ENCODE measurements around the gene PRKCE. TPM values are rescaled to one million over a fixed set of nuclear protein-coding genes. Genes with fewer than 3 reads are reported as not detected.

Gene PRKCE
- total and polyA plus RNA-seq, 11 donors: 4.1 to 22.3 (median 16.2) TPM

- intact Hi-C loops (cut with DNase I): loop anchor here in 2 of 10 donors (5.0 to 10.0 kb wide), 2 partner anchors 86 to 218 kb away; no protein-coding TSS in a partner anchor
- DNase-seq: no peak
- ATAC-seq: peak in 2 of 4 donors; percentile 23 to 35
Observed at GRCh38 chr2:45862843-45863242, 211.4 kb downstream of the PRKCE start.

GRCh38 chr2:45864121-45864520 lies 212.6 kb downstream of the PRKCE start:
- no peak for DNase-seq
- 90 to 97% (median 91%) methylated on average over 4 of the region's 4 CpGs for WGBS, 4 donors
- ATAC-seq: no peak
- Histone ChIP-seq H3K4me1 (peaks cover 4 to 40% (median 16%) of the 10 kb centered on the region in 12 donors), H3K4me3 (no peak overlapping the region), H3K36me3 (no peaks in the 10 kb centered on the region), H3K9me3 (no peaks in the 10 kb centered on the region), H3K27ac (no peak overlapping the region), H3K27me3 (no peaks in the 10 kb centered on the region)
- no peak for TF ChIP-seq CTCF (IDR thresholded peaks at IDR 0.05)
- TF ChIP-seq POLR2A (IDR thresholded peaks at IDR 0.05): no peak
- intact Hi-C loops (cut with DNase I): loop anchor here in 2 of 10 donors (5.0 to 10.0 kb wide), 2 partner anchors 87 to 219 kb away; no protein-coding TSS in a partner anchor

More at GRCh38 chr2:45862843-45863242, 211.4 kb downstream of the PRKCE start:
- H3K4me3 ChIP-seq: no peak overlapping the region
- 72 to 100% (median 92%) methylated on average over 2 of the region's 2 CpGs for WGBS, 4 donors
- H3K36me3 ChIP-seq: no peaks in the 10 kb centered on the region
- TF ChIP-seq POLR2A (IDR thresholded peaks at IDR 0.05): no peak
- TF ChIP-seq CTCF (IDR thresholded peaks at IDR 0.05): no peak
- H3K4me1 ChIP-seq: peaks cover 4 to 44% (median 18%) of the 10 kb centered on the region in 12 donors
- H3K9me3 ChIP-seq: no peaks in the 10 kb centered on the region
- no peak overlapping the region for H3K27ac ChIP-seq
- no peaks in the 10 kb centered on the region for H3K27me3 ChIP-seq

- intact Hi-C loops (cut with DNase I): loop anchor here in 1 of 10 donors (10.0 kb wide), 1 partner anchor 223 kb away; no protein-coding TSS in a partner anchor
- 87 to 95% (median 94%) methylated on average over 3 of the region's 3 CpGs for WGBS, 4 donors
- DNase-seq (no peak), ATAC-seq (no peak)
- Histone ChIP-seq H3K27ac (no peak overlapping the region), H3K4me3 (no peak overlapping the region), H3K9me3 (no peaks in the 10 kb centered on the region), H3K27me3 (no peaks in the 10 kb centered on the region), H3K4me1 (peaks cover 0 to 19% (median 0%) of the 10 kb centered on the region in 12 donors), H3K36me3 (no peaks in the 10 kb centered on the region)
- TF ChIP-seq CTCF (IDR thresholded peaks at IDR 0.05) (no peak), POLR2A (IDR thresholded peaks at IDR 0.05) (no peak)
Observed at GRCh38 chr2:45867349-45867748, 215.9 kb downstream of the PRKCE start.

GRCh38 chr2:45867800-45868199 lies 216.3 kb downstream of the PRKCE start:
- Histone ChIP-seq H3K27ac (no peak overlapping the region), H3K4me1 (peaks cover 0 to 14% (median 0%) of the 10 kb centered on the region in 12 donors), H3K9me3 (no peaks in the 10 kb centered on the region), H3K4me3 (no peak overlapping the region), H3K27me3 (no peaks in the 10 kb centered on the region), H3K36me3 (no peaks in the 10 kb centered on the region)
- DNase-seq (no peak), ATAC-seq (no peak)
- WGBS, 4 donors: 81 to 89% (median 84%) methylated on average over 4 of the region's 4 CpGs
- intact Hi-C loops (cut with DNase I): loop anchor here in 1 of 10 donors (10.0 kb wide), 1 partner anchor 223 kb away; no protein-coding TSS in a partner anchor
- TF ChIP-seq CTCF (IDR thresholded peaks at IDR 0.05) (no peak), POLR2A (IDR thresholded peaks at IDR 0.05) (no peak)
